ENCODE results near the gene AKNA. TPM values are rescaled to one million over a fixed set of nuclear protein-coding genes. Genes with fewer than 3 reads are reported as not detected.

Gene AKNA
- total and polyA plus RNA-seq, 5 donors from 2014 or later: 11.9 to 381 (median 14.6) TPM

- no peaks in the 10 kb centered on the region for H3K36me3 ChIP-seq (ENCODE audit: control insufficient read depth, insufficient read depth, low read length)
- Mint-ChIP-seq H3K9me3 (no peaks in the 10 kb centered on the region), H3K27ac (no peak overlapping the region), H3K27me3 (peaks cover 3% of the 10 kb centered on the region), H3K36me3 (no peaks in the 10 kb centered on the region), H3K4me1 (no peaks in the 10 kb centered on the region), H3K4me3 (no peak overlapping the region)
- H3K27ac ChIP-seq (ENCODE audit: insufficient read depth, low read length, poor library complexity, severe bottlenecking): no peak overlapping the region
- H3K4me3 ChIP-seq (ENCODE audit: low read depth, low read length): no peak overlapping the region
- no peaks in the 10 kb centered on the region for H3K9me3 ChIP-seq (ENCODE audit: control insufficient read depth in 2 of 2, low read length in 2 of 2)
- no peaks in the 10 kb centered on the region for H3K4me1 ChIP-seq (ENCODE audit: control insufficient read depth, insufficient read depth, low read length, poor library complexity, severe bottlenecking)
- DNase-seq (no peak), ATAC-seq (ENCODE audit: low read depth in 2 of 2) (no peak)
- no peaks in the 10 kb centered on the region for H3K27me3 ChIP-seq (ENCODE audit: control insufficient read depth, insufficient read depth, low read length)
Observed at GRCh38 chr9:114311571-114312512, 75.9 kb downstream of the AKNA start.

- ATAC-seq (ENCODE audit: low read depth in 2 of 2) (no peak), DNase-seq (no peak)
- H3K27me3 ChIP-seq (ENCODE audit: control insufficient read depth, insufficient read depth, low read length): no peaks in the 10 kb centered on the region
- H3K36me3 ChIP-seq (ENCODE audit: control insufficient read depth, insufficient read depth, low read length): no peaks in the 10 kb centered on the region
- no peak overlapping the region for H3K4me3 ChIP-seq (ENCODE audit: low read depth, low read length)
- no peak overlapping the region for H3K27ac ChIP-seq (ENCODE audit: insufficient read depth, low read length, poor library complexity, severe bottlenecking)
- no peaks in the 10 kb centered on the region for H3K9me3 ChIP-seq (ENCODE audit: control insufficient read depth in 2 of 2, low read length in 2 of 2)
- H3K27me3 Mint-ChIP-seq: no peaks in the 10 kb centered on the region
- no peak overlapping the region for H3K27ac Mint-ChIP-seq
- H3K9me3 Mint-ChIP-seq: no peaks in the 10 kb centered on the region
- H3K36me3 Mint-ChIP-seq: no peaks in the 10 kb centered on the region
- no peaks in the 10 kb centered on the region for H3K4me1 ChIP-seq (ENCODE audit: control insufficient read depth, insufficient read depth, low read length, poor library complexity, severe bottlenecking)
- no peak overlapping the region for H3K4me3 Mint-ChIP-seq
- peaks cover 0 to under 1% (median 0%) of the 10 kb centered on the region in 4 donors for H3K4me1 Mint-ChIP-seq
Observed at GRCh38 chr9:114310471-114311450, 77.0 kb downstream of the AKNA start.

DNA sequence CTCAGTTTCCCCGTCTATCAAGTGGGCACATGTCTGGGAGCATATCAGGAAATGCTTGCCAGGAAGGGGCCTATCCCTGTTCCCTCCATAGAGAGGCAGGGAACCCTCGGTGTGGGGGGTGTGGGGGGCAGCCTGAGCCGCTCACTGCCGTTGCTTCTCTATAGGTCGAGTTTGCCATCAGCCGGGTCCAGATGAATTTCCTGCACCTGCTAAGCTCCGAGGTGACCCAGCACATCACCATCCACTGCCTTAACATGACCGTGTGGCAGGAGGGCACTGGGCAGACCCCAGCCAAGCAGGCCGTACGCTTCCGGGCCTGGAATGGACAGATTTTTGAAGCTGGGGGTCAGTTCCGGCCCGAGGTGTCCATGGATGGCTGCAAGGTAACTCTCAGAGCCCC lies 78.7 kb downstream of the AKNA start:
- Histone ChIP-seq H3K9me3 (ENCODE audit: control insufficient read depth in 2 of 2, low read length in 2 of 2) (no peaks in the 10 kb centered on the region), H3K27ac (ENCODE audit: insufficient read depth, low read length, poor library complexity, severe bottlenecking) (no peak overlapping the region), H3K27me3 (ENCODE audit: control insufficient read depth, insufficient read depth, low read length) (no peaks in the 10 kb centered on the region), H3K36me3 (ENCODE audit: control insufficient read depth, insufficient read depth, low read length) (no peaks in the 10 kb centered on the region), H3K4me3 (ENCODE audit: low read depth, low read length) (no peak overlapping the region), H3K4me1 (ENCODE audit: control insufficient read depth, insufficient read depth, low read length, poor library complexity, severe bottlenecking) (no peaks in the 10 kb centered on the region)
- Mint-ChIP-seq H3K27me3 (peaks cover 2% of the 10 kb centered on the region), H3K4me1 (peaks cover 0 to 8% (median 0%) of the 10 kb centered on the region in 4 donors), H3K36me3 (no peaks in the 10 kb centered on the region), H3K27ac (no peak overlapping the region), H3K4me3 (no peak overlapping the region), H3K9me3 (peaks cover 0 to 1% (median 0%) of the 10 kb centered on the region in 7 donors)
- DNase-seq (no peak), ATAC-seq (ENCODE audit: low read depth in 2 of 2) (no peak)

- Histone ChIP-seq H3K27me3 (ENCODE audit: control insufficient read depth, insufficient read depth, low read length) (no peaks in the 10 kb centered on the region), H3K27ac (ENCODE audit: insufficient read depth, low read length, poor library complexity, severe bottlenecking) (no peak overlapping the region), H3K9me3 (ENCODE audit: control insufficient read depth in 2 of 2, low read length in 2 of 2) (no peaks in the 10 kb centered on the region), H3K4me1 (ENCODE audit: control insufficient read depth, insufficient read depth, low read length, poor library complexity, severe bottlenecking) (no peaks in the 10 kb centered on the region), H3K4me3 (ENCODE audit: low read depth, low read length) (no peak overlapping the region), H3K36me3 (ENCODE audit: control insufficient read depth, insufficient read depth, low read length) (no peaks in the 10 kb centered on the region)
- Mint-ChIP-seq H3K27ac (no peak overlapping the region), H3K9me3 (peaks cover 0 to 1% (median 0%) of the 10 kb centered on the region in 7 donors), H3K36me3 (no peaks in the 10 kb centered on the region), H3K4me1 (peaks cover 0 to 8% (median 0%) of the 10 kb centered on the region in 4 donors), H3K27me3 (peaks cover 4% of the 10 kb centered on the region), H3K4me3 (no peak overlapping the region)
- DNase-seq: no peak
- no peak for ATAC-seq (ENCODE audit: low read depth in 2 of 2)
Observed at GRCh38 chr9:114308361-114308950, 79.3 kb downstream of the AKNA start.

GRCh38 chr9:114307899-114308267 lies 79.9 kb downstream of the AKNA start:
- no peaks in the 10 kb centered on the region for H3K36me3 ChIP-seq (ENCODE audit: control insufficient read depth, insufficient read depth, low read length)
- Mint-ChIP-seq H3K36me3 (no peaks in the 10 kb centered on the region), H3K27ac (no peak overlapping the region), H3K4me1 (peaks cover 0 to 8% (median 0%) of the 10 kb centered on the region in 4 donors), H3K9me3 (peaks cover 0 to 1% (median 0%) of the 10 kb centered on the region in 7 donors), H3K27me3 (peaks cover 4% of the 10 kb centered on the region), H3K4me3 (no peak overlapping the region)
- no peak for ATAC-seq (ENCODE audit: low read depth in 2 of 2)
- no peaks in the 10 kb centered on the region for H3K9me3 ChIP-seq (ENCODE audit: control insufficient read depth in 2 of 2, low read length in 2 of 2)
- no peaks in the 10 kb centered on the region for H3K27me3 ChIP-seq (ENCODE audit: control insufficient read depth, insufficient read depth, low read length)
- DNase-seq: no peak
- no peak overlapping the region for H3K27ac ChIP-seq (ENCODE audit: insufficient read depth, low read length, poor library complexity, severe bottlenecking)
- no peaks in the 10 kb centered on the region for H3K4me1 ChIP-seq (ENCODE audit: control insufficient read depth, insufficient read depth, low read length, poor library complexity, severe bottlenecking)
- no peak overlapping the region for H3K4me3 ChIP-seq (ENCODE audit: low read depth, low read length)

GRCh38 chr9:114304416-114305188 lies 83.2 kb downstream of the AKNA start:
- no peak for ATAC-seq (ENCODE audit: low read depth in 2 of 2)
- Histone ChIP-seq H3K4me1 (ENCODE audit: control insufficient read depth, insufficient read depth, low read length, poor library complexity, severe bottlenecking) (no peaks in the 10 kb centered on the region), H3K27ac (ENCODE audit: insufficient read depth, low read length, poor library complexity, severe bottlenecking) (no peak overlapping the region), H3K4me3 (ENCODE audit: low read depth, low read length) (no peak overlapping the region), H3K27me3 (ENCODE audit: control insufficient read depth, insufficient read depth, low read length) (no peaks in the 10 kb centered on the region), H3K9me3 (ENCODE audit: control insufficient read depth in 2 of 2, low read length in 2 of 2) (no peaks in the 10 kb centered on the region), H3K36me3 (ENCODE audit: control insufficient read depth, insufficient read depth, low read length) (no peaks in the 10 kb centered on the region)
- no peak for DNase-seq
- H3K4me1 Mint-ChIP-seq: peaks cover 0 to 8% (median 0%) of the 10 kb centered on the region in 4 donors
- no peak overlapping the region for H3K27ac Mint-ChIP-seq
- H3K9me3 Mint-ChIP-seq: peaks cover 0 to 5% (median 0%) of the 10 kb centered on the region in 7 donors
- H3K4me3 Mint-ChIP-seq: no peak overlapping the region
- H3K36me3 Mint-ChIP-seq: no peaks in the 10 kb centered on the region
- peaks cover 4% of the 10 kb centered on the region for H3K27me3 Mint-ChIP-seq

DNA sequence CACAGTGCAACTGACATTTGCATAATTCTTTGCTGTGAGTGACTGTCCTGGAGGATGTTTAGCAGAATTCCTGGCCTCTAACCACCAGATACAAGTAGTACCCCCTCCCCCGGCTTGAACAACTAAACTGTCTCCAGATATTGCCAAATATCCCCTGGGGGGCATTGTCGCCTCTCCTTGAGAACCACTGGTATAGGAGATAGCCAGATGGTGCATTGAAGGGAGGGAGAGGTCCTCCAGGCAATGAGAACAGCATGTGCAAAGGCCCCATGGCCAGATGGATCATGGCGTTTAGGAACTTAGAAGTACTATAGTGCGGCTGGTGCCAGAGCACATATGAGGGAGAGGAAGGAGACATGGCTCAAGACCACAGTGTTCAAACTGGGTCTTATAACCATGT lies 83.8 kb downstream of the AKNA start:
- no peaks in the 10 kb centered on the region for H3K4me1 ChIP-seq (ENCODE audit: control insufficient read depth, insufficient read depth, low read length, poor library complexity, severe bottlenecking)
- no peak overlapping the region for H3K27ac ChIP-seq (ENCODE audit: insufficient read depth, low read length, poor library complexity, severe bottlenecking)
- ATAC-seq (ENCODE audit: low read depth in 2 of 2) (no peak), DNase-seq (no peak)
- Mint-ChIP-seq H3K4me3 (no peak overlapping the region), H3K4me1 (peaks cover 0 to 8% (median 0%) of the 10 kb centered on the region in 4 donors), H3K27me3 (peaks cover 7% of the 10 kb centered on the region), H3K27ac (no peak overlapping the region), H3K36me3 (no peaks in the 10 kb centered on the region), H3K9me3 (peaks cover 0 to 5% (median 0%) of the 10 kb centered on the region in 7 donors)
- H3K27me3 ChIP-seq (ENCODE audit: control insufficient read depth, insufficient read depth, low read length): no peaks in the 10 kb centered on the region
- no peak overlapping the region for H3K4me3 ChIP-seq (ENCODE audit: low read depth, low read length)
- H3K36me3 ChIP-seq (ENCODE audit: control insufficient read depth, insufficient read depth, low read length): no peaks in the 10 kb centered on the region
- H3K9me3 ChIP-seq (ENCODE audit: control insufficient read depth in 2 of 2, low read length in 2 of 2): no peaks in the 10 kb centered on the region

Data from CD4-positive, CD25-positive, alpha-beta regulatory T cell (primary cell).